Progenitor cell of endocrine pancreas (in vitro differentiated cells): Measurements from ENCODE around the gene AEN. TPM values are rescaled to one million over a fixed set of nuclear protein-coding genes. Genes with fewer than 3 reads are reported as not detected.

Source experiments
- DNase-seq: peaks from one replicate; pipeline ENCODE4 v3.0.0; 2021; ENCODE audit warnings: low spot score; ENCODE audit not compliant: unreplicated experiment
- H3K27ac Mint-ChIP-seq: 2 replicates; pipeline ENCODE4 v1.8.0; 2021; ENCODE audit warnings: mild to moderate bottlenecking, moderate library complexity, mixed read lengths
- H3K27me3 Mint-ChIP-seq: 2 replicates; pipeline ENCODE4 v1.8.0; 2021; ENCODE audit warnings: mixed read lengths
- H3K36me3 Mint-ChIP-seq: 2 replicates; pipeline ENCODE4 v1.8.0; 2022; ENCODE audit warnings: mixed read lengths; ENCODE audit not compliant: insufficient read depth
- H3K4me1 Mint-ChIP-seq: 2 replicates; pipeline ENCODE4 v1.8.0; 2021; ENCODE audit warnings: low read depth, mixed read lengths
- H3K4me3 Mint-ChIP-seq: 2 replicates; pipeline ENCODE4 v1.8.0; 2021; ENCODE audit warnings: low read depth, mild to moderate bottlenecking, moderate library complexity, mixed read lengths
- H3K9me3 Mint-ChIP-seq: 2 replicates; pipeline ENCODE4 v1.8.0; 2021; ENCODE audit warnings: low read depth, mixed read lengths
- CTCF ChIP-seq: fragments of 200-600 bp; sonication (generic); IDR thresholded peaks from one replicate; pipeline ENCODE4 v1.5.0; 2021; ENCODE audit warnings: antibody characterized with exemption, mild to moderate bottlenecking; ENCODE audit not compliant: unreplicated experiment
- total RNA-seq: library from RNA; stranded (reverse); gene quantifications from 2 replicates; pipeline ENCODE4 v1.2.1, GENCODE V29; 2021

The AEN gene
- total RNA-seq, 1 donor from 2014 or later = 28.2 TPM

- no peaks in the 10 kb centered on the region for H3K9me3 Mint-ChIP-seq
- H3K4me3 Mint-ChIP-seq = peak overlapping the region; percentile 87
- H3K27me3 Mint-ChIP-seq = no peaks in the 10 kb centered on the region
- DNase-seq = no peak
- no peak for TF ChIP-seq CTCF
- peaks cover 41% of the 10 kb centered on the region for H3K4me1 Mint-ChIP-seq
- H3K36me3 Mint-ChIP-seq = peaks cover 5% of the 10 kb centered on the region
- H3K27ac Mint-ChIP-seq = peak overlapping the region; percentile 56
Observed at GRCh38 chr15:88623632-88624031, 2.5 kb downstream of the AEN start.

GRCh38 chr15:88624156-88624970, 3.2 kb downstream of the AEN start:
- Mint-ChIP-seq H3K4me1 (peaks cover 41% of the 10 kb centered on the region), H3K4me3 (peak overlapping the region; percentile 37), H3K9me3 (no peaks in the 10 kb centered on the region), H3K36me3 (peaks cover 5% of the 10 kb centered on the region), H3K27me3 (no peaks in the 10 kb centered on the region), H3K27ac (peak overlapping the region; percentile 85)
- no peak for DNase-seq
- TF ChIP-seq CTCF = peak; percentile 50

- Mint-ChIP-seq H3K4me3 (no peak overlapping the region), H3K27me3 (no peaks in the 10 kb centered on the region), H3K36me3 (peaks cover 10% of the 10 kb centered on the region), H3K27ac (no peak overlapping the region), H3K4me1 (peaks cover 41% of the 10 kb centered on the region), H3K9me3 (no peaks in the 10 kb centered on the region)
- DNase-seq = no peak
- no peak for TF ChIP-seq CTCF
Observed at GRCh38 chr15:88624971-88625490, 3.9 kb downstream of the AEN start.

GRCh38 chr15:88625943-88626741, 5.0 kb downstream of the AEN start:
- H3K36me3 Mint-ChIP-seq = peaks cover 11% of the 10 kb centered on the region
- H3K27me3 Mint-ChIP-seq = no peaks in the 10 kb centered on the region
- no peak overlapping the region for H3K4me3 Mint-ChIP-seq
- peaks cover 39% of the 10 kb centered on the region for H3K4me1 Mint-ChIP-seq
- TF ChIP-seq CTCF = no peak
- no peak overlapping the region for H3K27ac Mint-ChIP-seq
- H3K9me3 Mint-ChIP-seq = no peaks in the 10 kb centered on the region
- DNase-seq = no peak

GRCh38 chr15:88627463-88627862, 6.3 kb downstream of the AEN start:
- no peak overlapping the region for H3K27ac Mint-ChIP-seq
- H3K4me3 Mint-ChIP-seq = no peak overlapping the region
- H3K9me3 Mint-ChIP-seq = no peaks in the 10 kb centered on the region
- no peaks in the 10 kb centered on the region for H3K27me3 Mint-ChIP-seq
- peaks cover 15% of the 10 kb centered on the region for H3K36me3 Mint-ChIP-seq
- DNase-seq = no peak
- H3K4me1 Mint-ChIP-seq = peaks cover 30% of the 10 kb centered on the region
- no peak for TF ChIP-seq CTCF
